HG02798 (cell line): Measurements from ENCODE around the gene MARS1.

Source experiments
- ATAC-seq: cut with Tn5 transposase; IDR thresholded peaks from one replicate; pipeline ENCODE4 v1.9.1; 2021; ENCODE audit warnings: mild to moderate bottlenecking; ENCODE audit not compliant: unreplicated experiment, poor library complexity

MARS1 gene

DNA sequence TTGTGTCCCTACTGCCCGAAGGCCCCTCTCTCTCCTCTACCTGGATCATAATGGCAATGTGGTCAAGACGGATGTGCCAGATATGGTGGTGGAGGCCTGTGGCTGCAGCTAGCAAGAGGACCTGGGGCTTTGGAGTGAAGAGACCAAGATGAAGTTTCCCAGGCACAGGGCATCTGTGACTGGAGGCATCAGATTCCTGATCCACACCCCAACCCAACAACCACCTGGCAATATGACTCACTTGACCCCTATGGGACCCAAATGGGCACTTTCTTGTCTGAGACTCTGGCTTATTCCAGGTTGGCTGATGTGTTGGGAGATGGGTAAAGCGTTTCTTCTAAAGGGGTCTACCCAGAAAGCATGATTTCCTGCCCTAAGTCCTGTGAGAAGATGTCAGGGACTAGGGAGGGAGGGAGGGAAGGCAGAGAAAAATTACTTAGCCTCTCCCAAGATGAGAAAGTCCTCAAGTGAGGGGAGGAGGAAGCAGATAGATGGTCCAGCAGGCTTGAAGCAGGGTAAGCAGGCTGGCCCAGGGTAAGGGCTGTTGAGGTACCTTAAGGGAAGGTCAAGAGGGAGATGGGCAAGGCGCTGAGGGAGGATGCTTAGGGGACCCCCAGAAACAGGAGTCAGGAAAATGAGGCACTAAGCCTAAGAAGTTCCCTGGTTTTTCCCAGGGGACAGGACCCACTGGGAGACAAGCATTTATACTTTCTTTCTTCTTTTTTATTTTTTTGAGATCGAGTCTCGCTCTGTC lies 31.0 kb upstream of the MARS1 start:
- ATAC-seq = no peak

DNA sequence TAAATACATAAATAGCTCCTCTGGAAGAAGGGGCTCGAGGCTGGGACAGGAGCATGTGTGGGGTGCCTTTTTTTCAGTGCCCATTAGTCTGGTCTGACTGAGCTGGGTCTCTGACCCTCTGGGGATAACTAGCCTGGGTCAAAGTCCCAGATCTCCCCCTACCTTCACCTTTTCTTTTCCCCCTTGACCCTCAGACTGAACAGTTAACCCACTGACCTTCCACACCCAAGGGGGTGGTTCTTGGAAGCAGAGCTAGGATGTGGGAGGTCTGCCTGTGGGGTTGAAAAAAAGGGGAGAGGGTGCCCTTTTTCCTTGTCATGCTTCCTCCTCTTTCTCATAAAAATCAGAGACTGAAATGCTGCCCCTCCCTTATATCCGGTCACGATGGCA lies 29.2 kb upstream of the MARS1 start:
- no peak for ATAC-seq

DNA sequence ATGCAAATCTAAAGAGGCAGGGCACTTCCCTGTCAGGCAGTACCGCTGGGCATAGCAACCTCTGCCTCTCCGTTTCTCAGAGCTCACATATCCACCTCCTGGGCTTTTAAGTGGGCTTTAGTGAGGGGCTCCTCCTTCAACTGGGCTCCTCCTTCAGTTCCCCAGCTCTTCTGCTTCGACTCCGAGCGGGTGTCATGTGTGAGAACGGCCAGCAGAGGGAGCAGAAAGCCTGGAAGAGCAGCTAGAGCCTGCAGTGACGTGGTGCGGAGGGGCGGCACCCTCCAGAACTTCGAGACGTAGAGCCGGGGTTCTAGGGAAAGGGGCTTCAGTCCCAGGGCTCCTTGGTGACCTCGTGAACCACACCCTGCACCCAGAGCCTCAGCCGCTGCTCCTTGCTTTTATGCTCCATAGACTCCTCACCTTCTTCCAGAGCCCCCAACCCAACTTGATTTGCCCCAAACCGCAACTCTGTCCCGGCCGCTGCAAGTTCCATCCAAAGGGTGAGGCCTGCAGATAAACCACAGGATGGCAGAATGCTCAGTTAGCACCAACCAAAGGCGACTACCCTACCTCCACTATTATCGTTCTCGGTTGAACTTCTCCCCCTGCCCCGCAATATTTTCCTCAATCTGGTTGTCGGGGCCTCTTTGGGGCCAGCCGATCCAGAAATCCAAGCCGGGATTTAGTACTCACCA lies 28.7 kb upstream of the MARS1 start:
- peak; percentile 61 for ATAC-seq

DNA sequence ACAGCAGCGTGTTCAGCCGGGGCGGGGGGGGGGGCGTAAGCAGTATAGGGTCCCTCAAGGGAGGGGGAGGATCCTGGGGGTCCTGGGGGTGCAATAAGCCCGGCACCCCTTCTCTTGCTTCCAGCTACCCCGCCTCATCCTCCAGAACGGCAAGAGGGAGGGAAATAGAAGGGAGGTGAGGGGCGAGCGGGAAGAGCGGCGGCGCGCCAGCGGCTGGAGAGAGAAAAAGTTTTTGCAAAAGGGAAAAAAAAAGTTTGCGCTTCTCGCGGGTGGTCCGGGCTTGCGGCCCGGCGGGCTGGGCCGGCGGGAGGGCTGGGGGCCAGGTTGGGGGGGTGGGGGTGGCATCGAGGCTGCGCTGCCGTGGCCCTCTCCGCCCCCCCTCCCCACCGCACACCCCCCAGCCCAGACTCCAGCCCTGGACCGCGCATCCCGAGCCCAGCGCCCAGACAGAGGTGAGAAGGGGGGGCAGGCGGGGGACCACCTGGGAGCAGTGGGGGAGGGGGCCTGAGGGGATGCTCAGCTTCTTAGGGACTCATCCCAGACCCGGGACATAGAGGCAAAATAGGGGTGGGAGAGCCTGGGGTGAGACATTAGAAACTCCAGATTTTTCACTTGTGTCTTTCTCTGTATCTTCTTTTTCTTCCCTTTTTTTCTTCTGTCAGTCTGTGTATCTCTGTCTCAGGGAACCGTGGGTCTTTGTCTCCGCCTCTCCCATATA lies 28.0 kb upstream of the MARS1 start, which contains the start of gene GLI1:
GLI1 (plus strand) TSS at position 36 of the 718 bp plus-strand sequence. CDS start 3,907 bp downstream, outside the sequence.
- ATAC-seq = no peak

DNA sequence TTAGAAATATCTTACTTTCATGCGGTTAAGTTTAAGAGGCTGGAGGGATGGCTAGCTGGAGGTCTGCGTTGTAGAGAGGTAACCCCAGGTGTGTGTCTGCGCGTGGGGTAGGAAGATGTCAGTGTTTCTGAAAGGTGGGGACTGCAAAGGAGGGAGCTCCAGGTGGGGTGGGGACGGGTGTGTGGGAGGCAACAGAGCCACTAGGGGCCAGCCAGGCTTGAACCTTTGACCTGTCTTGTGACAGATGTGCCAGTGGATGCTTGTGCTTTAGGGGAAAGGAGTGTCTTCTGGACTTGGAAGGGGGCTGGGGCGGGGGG lies 27.4 kb upstream of the MARS1 start:
- no peak for ATAC-seq

DNA sequence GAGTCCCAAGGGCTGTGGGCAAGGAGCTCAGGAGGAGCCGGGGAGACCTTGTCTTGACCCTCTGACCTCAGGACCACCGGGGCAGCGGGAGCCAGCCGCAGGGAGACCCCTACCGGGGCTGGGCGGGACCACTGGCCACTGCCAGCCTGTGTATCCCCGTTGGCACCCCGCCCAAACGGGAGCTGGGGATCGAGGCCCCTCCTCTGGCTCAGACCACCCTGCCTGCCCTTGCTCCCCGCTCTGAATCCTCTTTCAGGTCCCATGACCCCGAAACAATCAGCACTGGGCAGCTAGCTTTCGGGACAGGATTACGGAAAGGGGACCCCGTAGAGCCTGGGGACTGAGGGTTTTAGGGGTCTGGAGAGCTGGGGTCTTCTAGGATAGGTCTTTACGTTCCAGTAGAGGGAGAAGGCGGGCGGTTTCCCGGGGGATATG lies 27.0 kb upstream of the MARS1 start:
- no peak for ATAC-seq

DNA sequence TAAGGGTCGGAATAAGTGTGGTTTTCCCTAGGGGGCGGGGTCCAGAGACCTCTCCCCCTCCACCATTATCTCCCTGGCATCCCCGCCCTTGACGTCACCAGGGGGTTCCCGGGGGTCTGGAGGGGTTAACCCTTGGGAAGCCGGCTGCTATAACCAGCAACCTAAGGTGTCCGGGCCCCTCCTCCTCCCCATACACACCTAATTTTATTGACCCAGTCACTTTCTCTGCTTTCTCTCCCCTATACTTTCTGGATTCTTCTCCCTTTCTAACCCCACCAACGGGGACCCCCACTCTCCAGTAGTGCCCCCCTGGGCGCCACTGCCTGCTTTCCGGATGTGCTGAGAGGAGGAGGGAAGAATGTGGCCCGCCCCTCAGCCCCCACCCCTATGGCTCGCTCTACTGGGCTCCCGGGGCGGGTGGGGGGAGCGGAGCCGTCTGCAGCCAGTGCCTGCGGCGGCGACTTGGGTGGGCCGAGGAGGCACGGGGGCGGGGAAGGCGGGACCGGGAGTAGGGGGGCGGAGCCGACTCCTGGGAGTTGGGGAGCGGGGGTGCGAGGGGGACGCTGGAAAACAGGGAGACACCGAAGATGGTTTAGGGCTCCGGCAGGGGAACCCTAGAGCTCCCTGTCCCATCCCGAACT lies 26.5 kb upstream of the MARS1 start:
- ATAC-seq = no peak

DNA sequence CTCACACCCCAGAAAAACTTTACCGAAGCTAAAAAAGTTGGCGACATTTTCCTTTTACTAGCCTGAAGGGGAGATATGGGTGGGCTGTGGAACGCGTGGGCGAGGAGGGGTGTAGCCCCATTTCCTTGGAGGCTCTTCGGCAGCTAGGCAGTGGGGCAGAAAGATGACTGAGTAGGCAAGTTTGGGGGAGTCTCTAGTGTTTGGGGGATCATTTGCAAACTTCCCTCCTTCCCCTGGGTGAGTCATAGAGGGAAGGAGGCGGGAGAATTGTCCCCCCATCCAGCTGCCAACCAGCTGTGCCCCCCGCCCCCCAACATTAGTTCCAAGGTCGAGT lies 26.0 kb upstream of the MARS1 start:
- ATAC-seq = no peak

DNA sequence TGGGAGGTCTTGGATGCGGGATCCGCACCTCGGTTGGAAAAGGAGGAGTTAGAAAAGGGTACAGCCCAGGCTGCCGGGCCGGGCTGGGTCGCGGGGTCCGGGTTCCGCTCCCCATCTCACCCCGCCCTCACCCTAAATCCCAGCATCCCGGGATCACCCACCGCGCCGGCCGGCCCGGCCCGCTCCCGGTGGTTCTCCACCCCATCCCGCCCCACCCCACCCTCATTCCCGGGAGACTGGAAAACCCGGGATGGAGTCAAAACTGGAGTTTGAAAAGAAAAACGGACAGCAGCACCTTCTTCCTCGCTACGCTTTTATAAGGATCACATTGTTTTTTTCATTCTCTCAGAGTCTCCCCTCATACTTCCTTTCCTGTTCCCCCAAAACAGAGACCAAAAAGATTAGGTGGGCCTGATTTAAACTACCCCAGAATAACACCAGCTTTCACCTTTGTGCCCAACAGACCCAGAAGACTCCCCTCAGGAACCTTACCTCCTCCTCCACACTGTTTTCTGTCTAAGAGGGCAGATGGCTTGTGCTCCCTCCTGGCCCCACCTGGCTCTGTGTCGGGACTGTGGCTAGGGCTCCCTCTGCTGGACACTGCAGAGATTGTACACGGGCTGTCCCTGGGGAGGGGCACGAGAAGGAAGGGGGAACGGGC lies 25.5 kb upstream of the MARS1 start:
- peak; percentile 74 for ATAC-seq

DNA sequence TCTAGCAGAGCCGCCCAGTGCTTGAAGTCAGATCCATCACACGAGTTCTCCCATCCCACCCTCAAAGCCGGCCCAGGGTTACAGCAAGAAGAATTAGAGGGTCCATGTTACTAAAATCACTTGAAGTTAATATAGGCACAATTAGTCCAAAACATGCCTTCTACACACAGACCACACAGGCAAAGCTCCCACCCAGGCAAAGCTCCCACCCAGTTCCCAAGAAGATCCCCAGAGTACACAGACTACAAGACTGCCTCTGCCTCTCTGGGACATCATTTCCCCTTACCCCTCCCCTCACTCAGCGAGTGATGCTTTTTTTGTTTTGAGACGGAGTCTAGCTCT lies 25.0 kb upstream of the MARS1 start:
- no peak for ATAC-seq

DNA sequence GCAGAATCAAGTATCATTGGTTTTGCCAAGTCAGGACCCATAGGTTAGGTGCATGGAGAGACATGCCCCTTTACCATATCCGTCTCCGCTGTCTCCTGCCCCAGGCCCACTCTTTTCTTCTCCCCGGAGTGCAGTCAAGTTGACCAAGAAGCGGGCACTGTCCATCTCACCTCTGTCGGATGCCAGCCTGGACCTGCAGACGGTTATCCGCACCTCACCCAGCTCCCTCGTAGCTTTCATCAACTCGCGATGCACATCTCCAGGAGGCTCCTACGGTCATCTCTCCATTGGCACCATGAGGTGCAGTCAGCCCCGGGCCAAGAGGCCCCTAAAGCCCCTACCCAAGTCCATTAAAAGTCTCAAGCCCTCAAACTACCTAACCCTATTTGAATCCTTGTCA lies 23.3 kb upstream of the MARS1 start:
- ATAC-seq = no peak

DNA sequence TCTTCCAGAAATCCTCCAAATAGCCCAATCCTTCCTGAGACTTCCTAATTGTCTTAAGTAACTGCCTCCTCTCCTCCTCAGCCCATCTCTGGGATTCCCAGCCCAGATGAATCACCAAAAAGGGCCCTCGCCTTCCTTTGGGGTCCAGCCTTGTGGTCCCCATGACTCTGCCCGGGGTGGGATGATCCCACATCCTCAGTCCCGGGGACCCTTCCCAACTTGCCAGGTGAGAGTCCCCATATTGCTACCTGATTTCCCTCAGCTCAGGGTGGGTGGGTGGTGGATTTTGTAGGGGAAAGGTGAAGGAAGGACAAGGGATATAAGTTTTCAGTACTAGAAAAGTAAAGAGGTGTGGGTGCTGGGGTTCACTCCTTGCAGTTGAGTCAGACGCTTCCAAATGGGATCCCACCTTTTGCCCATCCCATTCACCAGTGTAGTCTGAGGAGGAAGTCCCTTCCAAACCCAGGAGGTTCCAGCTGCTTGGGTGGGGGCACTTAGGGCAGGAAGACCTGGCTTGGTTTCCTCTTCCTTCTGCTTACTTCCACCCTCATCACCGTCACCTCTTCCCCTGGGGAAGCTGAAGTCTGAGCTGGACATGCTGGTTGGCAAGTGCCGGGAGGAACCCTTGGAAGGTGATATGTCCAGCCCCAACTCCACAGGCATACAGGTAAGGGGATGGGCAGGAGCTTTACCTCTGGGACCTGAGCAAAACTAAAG lies 22.7 kb upstream of the MARS1 start:
- ATAC-seq = no peak

DNA sequence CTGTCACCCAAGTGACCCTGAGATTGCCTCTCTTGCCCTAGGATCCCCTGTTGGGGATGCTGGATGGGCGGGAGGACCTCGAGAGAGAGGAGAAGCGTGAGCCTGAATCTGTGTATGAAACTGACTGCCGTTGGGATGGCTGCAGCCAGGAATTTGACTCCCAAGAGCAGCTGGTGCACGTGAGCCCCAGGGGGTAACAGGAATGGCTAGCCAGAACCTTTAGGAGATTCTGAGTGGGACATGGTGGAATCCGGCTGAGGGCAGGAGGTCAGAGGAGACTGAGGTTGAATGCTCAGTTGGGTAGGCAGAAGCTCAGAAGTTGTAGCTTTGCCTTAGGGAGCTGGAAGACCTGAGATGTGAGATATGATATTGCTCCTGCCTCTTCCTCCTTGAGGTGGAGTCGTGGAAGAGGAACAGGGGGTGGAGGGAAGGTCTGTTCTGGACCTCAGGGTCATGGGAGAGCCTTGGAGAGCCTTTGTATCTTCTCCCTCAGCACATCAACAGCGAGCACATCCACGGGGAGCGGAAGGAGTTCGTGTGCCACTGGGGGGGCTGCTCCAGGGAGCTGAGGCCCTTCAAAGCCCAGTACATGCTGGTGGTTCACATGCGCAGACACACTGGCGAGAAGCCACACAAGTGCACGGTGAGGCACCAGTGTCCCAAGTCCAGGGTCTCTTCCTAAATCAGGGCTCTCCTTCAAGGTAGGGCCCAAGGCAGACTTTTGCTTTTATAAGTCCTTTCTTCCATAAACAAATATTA lies 21.9 kb upstream of the MARS1 start:
- ATAC-seq = no peak

DNA sequence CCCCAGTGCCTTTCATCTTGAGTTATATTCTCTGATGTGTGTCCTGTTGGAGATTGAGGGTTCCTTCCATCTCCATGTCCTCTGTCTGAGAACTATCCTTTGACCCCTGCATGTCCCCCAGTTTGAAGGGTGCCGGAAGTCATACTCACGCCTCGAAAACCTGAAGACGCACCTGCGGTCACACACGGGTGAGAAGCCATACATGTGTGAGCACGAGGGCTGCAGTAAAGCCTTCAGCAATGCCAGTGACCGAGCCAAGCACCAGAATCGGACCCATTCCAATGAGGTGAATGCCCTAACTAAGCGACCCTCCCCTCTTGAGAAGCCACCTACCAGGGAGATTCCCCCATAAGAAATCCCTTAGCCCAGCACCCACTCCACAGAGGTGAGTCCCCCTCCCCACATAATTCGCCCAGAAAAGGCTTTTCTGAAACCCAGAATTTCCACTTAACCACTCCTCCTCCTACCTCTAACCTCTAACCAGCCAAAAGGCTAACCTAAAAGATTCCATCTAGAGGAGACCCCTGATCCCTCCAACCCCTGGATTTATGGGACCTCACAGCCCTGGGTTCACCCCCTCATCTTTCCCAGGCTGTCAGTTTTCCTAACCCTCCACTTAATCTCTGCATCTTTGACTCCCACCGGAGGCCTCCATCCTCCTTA lies 20.5 kb upstream of the MARS1 start:
- no peak for ATAC-seq

DNA sequence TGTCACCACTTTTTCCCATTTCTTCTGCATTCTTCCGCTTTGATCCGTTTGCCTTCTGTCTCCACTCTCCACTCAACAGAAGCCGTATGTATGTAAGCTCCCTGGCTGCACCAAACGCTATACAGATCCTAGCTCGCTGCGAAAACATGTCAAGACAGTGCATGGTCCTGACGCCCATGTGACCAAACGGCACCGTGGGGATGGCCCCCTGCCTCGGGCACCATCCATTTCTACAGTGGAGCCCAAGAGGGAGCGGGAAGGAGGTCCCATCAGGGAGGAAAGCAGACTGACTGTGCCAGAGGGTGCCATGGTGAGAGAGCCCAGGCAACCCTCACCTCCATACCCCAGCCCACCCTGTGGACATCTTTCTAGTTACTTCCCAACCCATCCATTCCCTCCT lies 20.0 kb upstream of the MARS1 start:
- no peak for ATAC-seq

DNA sequence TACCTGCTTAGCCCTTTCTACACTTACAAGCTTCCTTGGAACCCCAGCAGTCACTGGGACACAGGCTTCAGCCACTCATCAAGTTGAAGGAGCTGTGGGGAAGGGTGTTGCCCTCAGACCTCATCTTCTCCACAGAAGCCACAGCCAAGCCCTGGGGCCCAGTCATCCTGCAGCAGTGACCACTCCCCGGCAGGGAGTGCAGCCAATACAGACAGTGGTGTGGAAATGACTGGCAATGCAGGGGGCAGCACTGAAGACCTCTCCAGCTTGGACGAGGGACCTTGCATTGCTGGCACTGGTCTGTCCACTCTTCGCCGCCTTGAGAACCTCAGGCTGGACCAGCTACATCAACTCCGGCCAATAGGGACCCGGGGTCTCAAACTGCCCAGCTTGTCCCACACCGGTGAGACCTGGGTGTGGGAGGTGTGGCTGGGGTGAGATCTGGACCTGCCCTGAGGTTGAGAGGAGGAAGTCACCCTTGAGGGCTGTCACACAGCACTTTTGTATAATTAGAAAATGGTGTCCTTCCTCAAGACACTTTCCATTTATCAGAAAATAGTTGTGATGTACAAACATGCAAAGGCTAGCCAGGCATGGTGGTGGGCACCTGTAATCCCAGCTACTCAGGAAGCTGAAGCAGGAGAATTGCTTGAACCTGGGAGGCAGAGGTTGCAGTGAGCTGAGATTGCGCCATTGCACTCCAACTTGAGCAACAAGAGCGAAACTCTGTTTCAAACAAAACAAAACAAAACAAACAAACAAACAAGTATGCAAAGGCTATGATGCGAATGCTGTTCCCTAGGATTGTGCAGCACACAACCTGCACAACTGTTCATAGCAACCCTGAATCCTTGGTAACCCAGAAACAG lies 18.3 kb upstream of the MARS1 start:
- ATAC-seq = no peak

DNA sequence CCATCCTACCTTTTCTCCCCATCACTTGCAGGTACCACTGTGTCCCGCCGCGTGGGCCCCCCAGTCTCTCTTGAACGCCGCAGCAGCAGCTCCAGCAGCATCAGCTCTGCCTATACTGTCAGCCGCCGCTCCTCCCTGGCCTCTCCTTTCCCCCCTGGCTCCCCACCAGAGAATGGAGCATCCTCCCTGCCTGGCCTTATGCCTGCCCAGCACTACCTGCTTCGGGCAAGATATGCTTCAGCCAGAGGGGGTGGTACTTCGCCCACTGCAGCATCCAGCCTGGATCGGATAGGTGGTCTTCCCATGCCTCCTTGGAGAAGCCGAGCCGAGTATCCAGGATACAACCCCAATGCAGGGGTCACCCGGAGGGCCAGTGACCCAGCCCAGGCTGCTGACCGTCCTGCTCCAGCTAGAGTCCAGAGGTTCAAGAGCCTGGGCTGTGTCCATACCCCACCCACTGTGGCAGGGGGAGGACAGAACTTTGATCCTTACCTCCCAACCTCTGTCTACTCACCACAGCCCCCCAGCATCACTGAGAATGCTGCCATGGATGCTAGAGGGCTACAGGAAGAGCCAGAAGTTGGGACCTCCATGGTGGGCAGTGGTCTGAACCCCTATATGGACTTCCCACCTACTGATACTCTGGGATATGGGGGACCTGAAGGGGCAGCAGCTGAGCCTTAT lies 17.4 kb upstream of the MARS1 start:
- no peak for ATAC-seq
